ENCODE measurements around the gene ZFAND2B.
A peak's percentile ranks its signal among the peaks of the same experiment; 100 is the strongest.

Gene ZFAND2B

GRCh38 chr2:219175486-219175885 is 31.1 kb upstream of the ZFAND2B start:
- TF ChIP-seq CTCF (IDR thresholded peaks at IDR 0.05; ENCODE audit: low read depth, low read length, missing control alignments), result no peak
- no peak for DNase-seq (ENCODE audit: low read depth)
- peak overlapping the region; percentile 88; the same call in 1 of the 2 replicates for H3K4me3 ChIP-seq (ENCODE audit: low read depth, low read length)

GRCh38 chr2:219175928-219176817 is 30.4 kb upstream of the ZFAND2B start:
- no peak for TF ChIP-seq CTCF (IDR thresholded peaks at IDR 0.05; ENCODE audit: low read depth, low read length, missing control alignments)
- H3K4me3 ChIP-seq (ENCODE audit: low read depth, low read length), result peak overlapping the region; percentile 88
- no peak for DNase-seq (ENCODE audit: low read depth)

GRCh38 chr2:219176818-219177551 is 29.6 kb upstream of the ZFAND2B start, which contains the start of gene CNPPD1:
TSS of gene CNPPD1 (minus strand) at chr2:219176925. CDS start at chr2:219176828, 97 bp downstream.
- H3K4me3 ChIP-seq (ENCODE audit: low read depth, low read length), result peak within 1 kb of the TSS; percentile 88
- no peak for TF ChIP-seq CTCF (IDR thresholded peaks at IDR 0.05; ENCODE audit: low read depth, low read length, missing control alignments)
- DNase-seq (ENCODE audit: low read depth), result peak; percentile 55

- DNase-seq (ENCODE audit: low read depth), result peak; percentile 72
- peak; percentile 24 for TF ChIP-seq CTCF (IDR thresholded peaks at IDR 0.05; ENCODE audit: low read depth, low read length, missing control alignments)
- peak within 1 kb of the TSS; percentile 88 for H3K4me3 ChIP-seq (ENCODE audit: low read depth, low read length)
These were observed 28.8 kb upstream of the ZFAND2B start, which contains the start of gene RETREG2 for GRCh38 chr2:219177552-219178376. TSS of gene RETREG2 (plus strand) at chr2:219178275. CDS start at chr2:219178353, 78 bp downstream.

GRCh38 chr2:219178377-219179175 is 28.0 kb upstream of the ZFAND2B start:
- peak overlapping the region; percentile 88 for H3K4me3 ChIP-seq (ENCODE audit: low read depth, low read length)
- no peak for DNase-seq (ENCODE audit: low read depth)
- TF ChIP-seq CTCF (IDR thresholded peaks at IDR 0.05; ENCODE audit: low read depth, low read length, missing control alignments), result no peak

All from GM12864 (cell line).